ENCODE results near the gene TTC39C. TPM values are rescaled to one million over a fixed set of nuclear protein-coding genes. Genes with fewer than 3 reads are reported as not detected.

Gene TTC39C
- total RNA-seq, 1 donor from 2014 or later = 68.4 TPM

- peaks cover 4% of the 10 kb centered on the region for H3K4me1 Mint-ChIP-seq
- intact Hi-C loops (cut with micrococcal nuclease) = no loop called here
- no peak for TF ChIP-seq CTCF (IDR thresholded peaks at IDR 0.05)
- no peaks in the 10 kb centered on the region for H3K9me3 Mint-ChIP-seq
- ChIA-PET POLR2A (no interaction called here), CTCF (no interaction called here)
- H3K36me3 Mint-ChIP-seq (ENCODE audit: low read depth) = peaks cover 70% of the 10 kb centered on the region
- H3K27me3 Mint-ChIP-seq = no peaks in the 10 kb centered on the region
- ATAC-seq (ENCODE audit: low read depth) (no peak), DNase-seq (no peak)
- H3K27ac Mint-ChIP-seq = no peak overlapping the region
- no peak overlapping the region for H3K4me3 Mint-ChIP-seq
Measured at GRCh38 chr18:24080861-24081260, 66.3 kb downstream of the TTC39C start.

GRCh38 chr18:24083550-24083949, 69.0 kb downstream of the TTC39C start:
- H3K4me3 Mint-ChIP-seq = no peak overlapping the region
- H3K4me1 Mint-ChIP-seq = no peaks in the 10 kb centered on the region
- no peak overlapping the region for H3K27ac Mint-ChIP-seq
- ChIA-PET CTCF (no interaction called here), POLR2A (interaction anchor here (1.1 kb wide), 1 partner anchor 10 kb away, joined by 3 read pairs; no protein-coding TSS in a partner anchor)
- no peak for TF ChIP-seq CTCF (IDR thresholded peaks at IDR 0.05)
- no peaks in the 10 kb centered on the region for H3K27me3 Mint-ChIP-seq
- no peak for ATAC-seq (ENCODE audit: low read depth)
- no peaks in the 10 kb centered on the region for H3K9me3 Mint-ChIP-seq
- no peak for DNase-seq
- intact Hi-C loops (cut with micrococcal nuclease) = no loop called here
- H3K36me3 Mint-ChIP-seq (ENCODE audit: low read depth) = peaks cover 73% of the 10 kb centered on the region

GRCh38 chr18:24086082-24086481, 71.5 kb downstream of the TTC39C start:
- Mint-ChIP-seq H3K4me3 (no peak overlapping the region), H3K27me3 (no peaks in the 10 kb centered on the region), H3K4me1 (no peaks in the 10 kb centered on the region), H3K9me3 (no peaks in the 10 kb centered on the region), H3K27ac (no peak overlapping the region), H3K36me3 (ENCODE audit: low read depth) (peaks cover 71% of the 10 kb centered on the region)
- DNase-seq = no peak
- no peak for TF ChIP-seq CTCF (IDR thresholded peaks at IDR 0.05)
- intact Hi-C loops (cut with micrococcal nuclease) = no loop called here
- POLR2A ChIA-PET = no interaction called here
- ATAC-seq (ENCODE audit: low read depth) = no peak
- CTCF ChIA-PET = no interaction called here

- Mint-ChIP-seq H3K9me3 (no peaks in the 10 kb centered on the region), H3K27me3 (no peaks in the 10 kb centered on the region), H3K4me3 (no peak overlapping the region), H3K36me3 (ENCODE audit: low read depth) (peaks cover 65% of the 10 kb centered on the region), H3K4me1 (peaks cover 6% of the 10 kb centered on the region), H3K27ac (no peak overlapping the region)
- CTCF ChIA-PET = no interaction called here
- DNase-seq (no peak), ATAC-seq (ENCODE audit: low read depth) (no peak)
- no peak for TF ChIP-seq CTCF (IDR thresholded peaks at IDR 0.05)
- POLR2A ChIA-PET = no interaction called here
- intact Hi-C loops (cut with micrococcal nuclease) = no loop called here
Measured at GRCh38 chr18:24089076-24089475, 74.5 kb downstream of the TTC39C start.

- Mint-ChIP-seq H3K4me3 (no peak overlapping the region), H3K4me1 (peaks cover 13% of the 10 kb centered on the region), H3K27me3 (no peaks in the 10 kb centered on the region), H3K36me3 (ENCODE audit: low read depth) (peaks cover 66% of the 10 kb centered on the region), H3K27ac (no peak overlapping the region), H3K9me3 (no peaks in the 10 kb centered on the region)
- intact Hi-C loops (cut with micrococcal nuclease) = no loop called here
- ChIA-PET CTCF (no interaction called here), POLR2A (no interaction called here)
- DNase-seq (no peak), ATAC-seq (ENCODE audit: low read depth) (no peak)
- no peak for TF ChIP-seq CTCF (IDR thresholded peaks at IDR 0.05)
Measured at GRCh38 chr18:24089515-24090337, 75.2 kb downstream of the TTC39C start.
